HL-60 (cell line): ENCODE measurements around the gene NKAIN2.
"Not testable (repeated sequence)": the region's sequence is repeated elsewhere in the genome, so short reads cannot be mapped to it uniquely, and the experiment has no call there.

Experiments
- DNase-seq, 2 experiments: peaks; one replicate each; pipeline ENCODE4 v3.0.0-alpha.2; 2010 to 2020; ENCODE audit warnings: low read depth in 1 of 2, low spot score in 1 of 2
- H3K27ac ChIP-seq: fragments of 250-450 bp; sonication (Bioruptor Pico); replicated peaks from 2 replicates; pipeline ENCODE4 v1.5.1; 2020; ENCODE audit warnings: mild to moderate bottlenecking, moderate library complexity
- H3K27me3 ChIP-seq: fragments of 250-450 bp; sonication (Bioruptor Pico); 2 replicates; pipeline ENCODE4 v1.5.1; 2021; ENCODE audit warnings: mild to moderate bottlenecking, moderate library complexity; ENCODE audit not compliant: insufficient read depth, poor library complexity, severe bottlenecking
- H3K4me3 ChIP-seq: replicated peaks from 2 replicates; pipeline ENCODE4 v1.5.1; 2011; ENCODE audit warnings: mild to moderate bottlenecking, control low read depth, low read length; ENCODE audit not compliant: insufficient read depth
- CTCF ChIP-seq: IDR thresholded peaks from one replicate; pipeline ENCODE4 v1.5.1; 2011; ENCODE audit warnings: low read length, control low read depth, inconsistent platforms; ENCODE audit not compliant: insufficient read depth
- GABPA ChIP-seq: IDR thresholded peaks from 2 replicates; pipeline ENCODE4 v1.6.1; 2012; ENCODE audit warnings: low read depth
- POLR2AphosphoS5 ChIP-seq: IDR thresholded peaks from 2 replicates; pipeline ENCODE4 v1.6.1; 2012; ENCODE audit warnings: low read depth
- REST ChIP-seq: IDR thresholded peaks from 2 replicates; pipeline ENCODE4 v1.6.1; 2012; ENCODE audit warnings: low read depth; ENCODE audit not compliant: insufficient replicate concordance
- SPI1 ChIP-seq: IDR thresholded peaks from 2 replicates; pipeline ENCODE4 v1.6.1; 2012; ENCODE audit warnings: low read depth, mild to moderate bottlenecking, borderline replicate concordance

NKAIN2 gene

GRCh38 chr6:124699038-124699437 is 895.4 kb downstream of the NKAIN2 start:
- no peak overlapping the region for H3K4me3 ChIP-seq
- TF ChIP-seq SPI1 (no peak), CTCF (no peak), REST (no peak), GABPA (no peak), POLR2AphosphoS5 (no peak)
- no peaks in the 10 kb centered on the region for H3K27me3 ChIP-seq
- DNase-seq = no peak
- H3K27ac ChIP-seq = no peak overlapping the region

- H3K4me3 ChIP-seq = no peak overlapping the region
- no peak overlapping the region for H3K27ac ChIP-seq
- TF ChIP-seq CTCF (no peak), GABPA (no peak), SPI1 (no peak), POLR2AphosphoS5 (no peak), REST (no peak)
Observed at GRCh38 chr6:124703541-124703940, 899.9 kb downstream of the NKAIN2 start.

GRCh38 chr6:124712532-124712931 is 908.9 kb downstream of the NKAIN2 start:
- not testable (repeated sequence) for DNase-seq, H3K27ac ChIP-seq, H3K27me3 ChIP-seq, H3K4me3 ChIP-seq

More at GRCh38 chr6:124703541-124703940, 899.9 kb downstream of the NKAIN2 start:
- no peak for DNase-seq
- no peaks in the 10 kb centered on the region for H3K27me3 ChIP-seq

GRCh38 chr6:124714728-124715127 is 911.1 kb downstream of the NKAIN2 start:
- no peak for TF ChIP-seq SPI1
- TF ChIP-seq REST = no peak
- TF ChIP-seq GABPA = no peak
- no peak for TF ChIP-seq POLR2AphosphoS5
- no peak for TF ChIP-seq CTCF
- Histone ChIP-seq H3K27ac (no peak overlapping the region), H3K4me3 (no peak overlapping the region), H3K27me3 (no peaks in the 10 kb centered on the region)
- no peak for DNase-seq
